ENCODE data around the gene RPP25.
A peak's percentile ranks its signal among the peaks of the same experiment; 100 is the strongest.
"Not testable (repeated sequence)": the region's sequence is repeated elsewhere in the genome, so short reads cannot be mapped to it uniquely, and the experiment has no call there.

Gene RPP25

GRCh38 chr15:74962219-74962618 lies 5.6 kb upstream of the RPP25 start:
- no peak for DNase-seq

- DNase-seq, result peak; percentile 21
Measured at GRCh38 chr15:74961616-74962015, 5.0 kb upstream of the RPP25 start.

DNA sequence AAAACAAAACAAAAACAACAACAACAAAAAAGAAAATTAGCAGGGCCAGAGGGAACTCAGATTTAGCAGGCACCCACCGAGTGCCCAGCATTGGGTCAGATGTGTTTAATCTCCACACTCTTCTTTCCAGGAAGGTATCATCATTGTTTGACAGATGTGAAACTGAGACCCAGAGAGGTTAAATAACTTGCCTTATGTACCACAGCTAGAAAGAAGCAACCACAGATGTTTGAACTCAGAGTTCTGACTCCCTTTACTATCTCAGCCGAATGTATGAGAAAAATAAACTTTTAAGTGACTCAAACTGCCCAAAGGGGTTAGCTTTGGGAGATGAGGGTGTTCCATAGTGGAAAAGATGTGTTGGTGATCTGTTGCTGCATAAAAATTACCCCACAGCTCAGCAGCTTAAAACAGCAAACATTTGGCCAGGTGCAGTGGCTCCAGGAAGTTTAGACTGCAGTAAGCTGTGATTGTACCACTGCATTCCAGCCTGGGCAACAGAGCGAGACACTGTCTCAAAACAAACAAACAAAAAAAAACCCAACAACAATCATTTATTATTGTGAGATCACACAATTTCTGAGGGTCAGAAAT lies 4.5 kb upstream of the RPP25 start:
- DNase-seq, result peak; percentile 19

DNA sequence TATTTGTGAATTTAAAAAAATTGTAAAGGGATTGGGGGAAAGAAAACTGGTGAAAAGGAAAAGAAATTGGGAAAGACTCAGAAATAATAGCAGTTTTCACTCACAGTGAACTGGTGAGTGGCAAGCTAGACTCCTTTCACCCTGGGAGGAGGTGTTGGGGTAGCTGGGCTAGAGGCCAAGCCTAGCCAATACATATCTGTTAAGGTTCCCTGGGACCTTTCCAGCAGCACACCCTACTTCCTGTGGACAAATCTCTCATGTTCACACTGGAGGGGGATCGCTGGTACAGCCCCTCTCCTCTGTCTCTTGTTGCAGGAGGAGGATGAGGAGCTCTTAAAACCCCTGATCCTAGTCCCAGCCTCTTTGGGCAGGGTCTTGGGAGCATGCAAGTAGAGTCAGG lies 3.7 kb upstream of the RPP25 start:
- DNase-seq, result peak; percentile 79

GRCh38 chr15:74959586-74959939 lies 3.0 kb upstream of the RPP25 start:
- no peak for DNase-seq

DNA sequence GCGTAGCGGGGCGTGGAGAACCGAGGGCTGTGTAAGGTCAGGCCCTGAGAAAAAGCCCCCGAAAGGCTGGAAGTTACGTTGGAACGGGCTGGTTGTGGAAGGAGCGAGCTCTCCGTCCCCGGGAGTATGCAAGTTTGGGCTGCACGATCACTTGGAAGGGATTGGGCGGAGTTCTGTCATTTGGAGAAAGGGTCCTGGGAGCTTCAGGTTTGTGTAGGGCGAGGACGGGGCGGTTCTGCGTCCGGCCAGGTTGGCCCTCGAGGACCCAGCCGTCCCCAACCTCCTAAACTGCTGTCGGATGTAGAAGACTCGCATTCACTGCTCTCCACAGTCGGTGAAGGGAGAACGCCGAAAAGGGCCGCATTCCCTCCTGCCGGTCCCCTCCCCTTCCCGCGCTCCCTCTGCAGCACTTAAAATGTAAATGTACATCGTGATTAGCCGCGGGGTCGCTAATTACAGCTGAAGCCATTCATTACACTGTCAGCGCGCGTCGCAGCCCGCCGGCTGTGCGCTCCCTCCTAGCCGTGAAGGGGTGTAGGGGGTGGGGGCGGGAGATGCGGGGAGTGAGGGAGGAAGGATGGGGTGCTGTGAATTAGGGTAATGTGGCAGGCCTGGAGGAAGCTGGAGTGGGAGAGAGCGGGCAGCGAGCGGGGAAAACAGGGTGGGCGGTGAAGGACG lies 2.5 kb upstream of the RPP25 start:
- DNase-seq, result peak; percentile 96

GRCh38 chr15:74958320-74958907 lies 1.8 kb upstream of the RPP25 start:
- DNase-seq, result peak; percentile 95

DNA sequence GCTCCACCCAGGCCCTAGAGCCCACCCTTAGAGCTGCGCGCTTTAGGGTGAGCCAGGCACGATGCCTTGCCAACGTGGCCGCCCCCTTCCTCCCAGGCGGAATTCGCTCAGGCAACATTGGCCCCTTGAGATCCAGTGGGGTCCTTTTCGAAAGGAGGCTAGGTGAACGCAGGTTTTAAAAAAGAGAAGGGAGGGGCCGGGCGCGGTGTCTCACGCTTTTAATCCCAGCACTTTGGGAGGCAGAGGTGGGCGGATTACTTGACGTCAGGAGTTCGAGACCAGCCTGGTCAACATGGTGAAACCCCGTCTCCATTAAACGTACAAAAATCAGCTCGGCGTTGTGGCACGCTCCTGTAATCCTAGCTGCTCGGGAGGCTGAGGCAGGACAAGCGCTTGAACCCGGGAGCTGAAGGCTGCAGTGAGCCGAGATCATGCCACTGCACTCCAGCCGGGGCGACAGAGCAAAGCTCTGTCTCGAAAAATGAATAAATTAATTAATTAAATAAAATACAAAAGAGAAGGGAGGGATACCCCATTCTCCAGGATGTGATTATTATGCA lies 984 bp upstream of the RPP25 start:
- DNase-seq, result peak; percentile 81

DNA sequence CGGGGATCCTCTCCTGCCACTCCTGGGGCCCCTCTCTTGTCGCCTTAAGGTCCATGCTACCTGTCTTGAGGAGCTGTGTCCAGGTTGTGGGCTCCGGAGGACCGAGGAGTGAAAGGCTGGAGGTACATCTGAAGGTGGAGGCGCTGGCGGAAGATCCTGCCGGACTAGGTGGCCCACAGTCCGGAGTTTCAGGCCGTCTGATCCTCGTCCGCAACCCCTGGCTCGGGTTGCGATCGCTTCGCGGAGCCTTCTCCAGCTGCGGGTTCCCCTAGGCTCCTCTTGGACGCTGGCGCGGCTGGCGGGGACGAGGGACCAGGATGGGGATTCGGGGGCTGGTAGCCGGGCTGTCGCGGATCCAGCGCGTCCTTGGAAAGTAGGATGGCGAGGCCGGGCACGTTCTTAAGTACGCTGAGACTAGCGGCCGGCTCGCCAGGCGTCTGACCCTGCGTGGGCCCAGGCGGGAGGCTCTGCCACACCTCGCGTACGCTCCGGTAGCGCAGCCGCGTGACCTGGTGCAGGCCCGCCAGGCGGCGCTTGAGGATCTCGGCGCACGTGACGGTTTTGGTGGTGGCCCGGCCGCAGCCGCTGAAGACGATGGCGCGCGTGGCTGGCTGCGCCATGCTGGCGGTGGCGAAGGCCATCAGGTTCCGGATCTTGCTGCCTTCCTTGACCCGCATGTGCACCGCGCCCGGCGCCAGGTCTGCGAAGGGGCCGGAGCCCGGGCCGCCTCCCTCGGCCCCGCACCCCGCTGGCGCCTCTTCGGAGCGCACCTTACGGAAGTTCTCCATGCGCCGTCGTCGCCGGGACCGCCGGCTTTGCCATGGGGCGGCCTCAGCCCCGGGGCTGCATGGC lies 550 bp downstream of the RPP25 start:
- peak; percentile 81 for DNase-seq

DNA sequence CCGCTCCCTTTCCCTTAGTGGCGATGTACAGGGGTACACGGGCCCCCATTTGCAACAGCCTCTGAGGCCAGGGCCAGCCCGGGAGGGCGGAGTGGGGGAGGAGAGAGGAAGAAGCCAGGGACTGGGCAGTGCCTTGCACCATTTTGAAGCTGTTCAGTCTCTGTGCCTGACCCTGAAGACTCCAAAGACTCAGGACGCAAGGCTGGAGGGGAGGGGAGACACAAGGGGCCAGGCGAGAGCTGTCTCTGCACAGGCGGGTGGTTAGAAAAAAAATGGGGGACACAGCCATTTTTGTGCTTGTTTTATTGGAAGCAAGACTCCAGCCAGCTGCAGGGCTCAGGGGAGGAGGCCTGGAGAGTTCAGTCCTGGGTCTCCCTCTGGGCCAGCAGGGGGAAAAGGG lies 1.6 kb downstream of the RPP25 start:
- peak; percentile 17 for DNase-seq

GRCh38 chr15:74954515-74954914 lies 2.1 kb downstream of the RPP25 start:
- peak; percentile 8 for DNase-seq

GRCh38 chr15:74951006-74951405 lies 5.6 kb downstream of the RPP25 start:
- DNase-seq, result peak; percentile 60

DNA sequence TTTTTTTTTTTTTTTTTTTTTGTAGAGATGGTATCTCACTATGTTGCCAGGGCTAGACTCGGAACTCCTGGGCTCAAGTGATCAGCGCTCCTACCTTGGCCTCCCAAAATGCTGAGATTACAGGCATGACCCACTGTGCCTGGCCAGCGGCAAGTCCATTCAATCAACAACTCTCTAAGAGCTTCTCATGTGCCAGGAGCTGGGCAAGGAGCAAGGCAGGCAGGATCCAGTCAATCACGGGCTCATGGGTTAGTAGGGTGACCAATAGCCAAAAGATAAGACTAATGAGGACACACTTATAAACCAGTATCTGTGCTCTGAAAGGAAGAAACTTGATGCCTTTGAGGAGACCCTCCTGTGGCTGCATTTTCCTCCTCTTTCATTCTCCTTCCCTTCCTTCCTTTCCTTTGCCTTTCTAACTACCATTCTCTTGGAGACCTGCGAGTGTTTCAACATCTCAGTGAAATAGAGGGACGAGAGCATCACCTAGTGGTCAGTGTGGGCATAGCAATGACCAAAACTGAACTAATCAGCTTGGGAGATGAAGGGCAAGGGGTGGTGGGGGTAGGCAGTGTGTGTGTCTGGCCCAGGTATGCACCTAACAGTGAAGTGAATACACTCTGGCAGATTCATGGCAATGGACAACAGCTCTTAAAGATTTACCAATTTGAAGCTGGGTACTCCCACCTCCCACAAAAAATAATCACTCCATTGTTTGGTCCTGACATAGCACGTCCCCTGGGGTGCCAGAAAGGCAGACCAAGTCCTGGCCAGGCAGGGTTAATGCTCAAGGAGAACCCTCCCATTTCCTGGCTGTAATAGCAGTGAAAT lies 6.3 kb downstream of the RPP25 start:
- DNase-seq, result peak; percentile 78

GRCh38 chr15:74937590-74938371 lies 18.8 kb downstream of the RPP25 start, which contains the start of gene COX5A:
Gene COX5A, minus strand, starts transcription at chr15:74938073. Its CDS starts 59 bp downstream, at chr15:74938014.
- peak; percentile 95 for DNase-seq

DNA sequence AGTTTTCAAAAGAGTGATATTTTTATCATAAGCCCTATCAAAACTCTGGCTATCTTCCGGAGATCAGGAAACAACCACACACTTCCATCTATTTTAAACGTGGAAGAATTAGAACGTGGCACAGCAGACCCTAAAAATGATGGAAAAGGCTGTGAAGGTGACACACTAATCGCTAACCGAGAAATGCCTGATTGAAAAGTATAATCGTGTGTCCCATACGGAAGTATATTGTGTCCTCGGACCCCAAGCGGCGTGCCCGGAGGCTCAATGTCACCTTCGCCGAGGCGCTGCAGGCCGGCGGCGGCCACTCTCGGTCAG lies 19.3 kb downstream of the RPP25 start:
- peak; percentile 61 for DNase-seq

DNA sequence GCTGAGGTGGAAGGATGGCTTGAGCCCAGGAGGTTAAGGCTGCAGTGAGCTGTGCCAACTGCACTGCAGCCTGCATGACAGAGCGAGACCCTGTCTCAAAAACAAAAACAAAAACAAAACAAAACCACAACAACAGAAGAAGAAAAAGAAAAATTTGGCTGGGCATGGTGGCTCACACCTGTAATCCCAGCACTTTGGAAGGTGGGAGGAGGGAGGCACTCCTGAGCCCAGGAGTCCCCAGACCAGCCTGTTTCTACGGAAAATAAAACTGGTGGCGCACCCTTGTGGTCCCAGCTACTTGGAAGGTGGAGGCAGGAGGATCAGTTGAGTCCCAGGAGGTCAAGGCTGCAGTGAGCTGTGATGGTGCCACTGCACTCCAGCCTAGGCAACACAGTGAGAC lies 21.4 kb downstream of the RPP25 start:
- peak; percentile 36 for DNase-seq

- DNase-seq, result no peak
Measured at GRCh38 chr15:74933573-74933972, 23.0 kb downstream of the RPP25 start.

DNA sequence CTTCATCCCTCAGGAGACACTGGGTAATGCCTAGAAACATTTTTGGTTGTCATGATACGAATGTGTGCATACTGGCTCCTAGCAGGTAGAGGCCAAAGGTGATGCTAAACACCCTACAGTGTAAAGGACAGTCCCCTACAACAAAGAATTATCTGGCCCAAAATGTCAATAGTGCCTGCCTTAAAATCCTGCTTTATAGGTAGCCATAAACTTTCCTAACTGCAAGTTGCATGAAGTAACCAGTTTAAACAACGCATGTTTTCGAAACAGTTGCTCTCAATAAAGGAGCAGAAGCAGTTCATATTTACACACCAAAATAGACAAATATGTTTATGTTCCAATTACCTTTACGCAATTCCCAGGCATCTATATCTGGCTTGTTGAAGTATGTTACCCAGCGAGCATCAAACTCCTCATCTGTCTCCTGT lies 27.8 kb downstream of the RPP25 start:
- no peak for DNase-seq

- DNase-seq, result no peak
Measured at GRCh38 chr15:74924525-74924924, 32.0 kb downstream of the RPP25 start.

GRCh38 chr15:74920456-74920855 lies 36.1 kb downstream of the RPP25 start:
- DNase-seq, result no peak

DNA sequence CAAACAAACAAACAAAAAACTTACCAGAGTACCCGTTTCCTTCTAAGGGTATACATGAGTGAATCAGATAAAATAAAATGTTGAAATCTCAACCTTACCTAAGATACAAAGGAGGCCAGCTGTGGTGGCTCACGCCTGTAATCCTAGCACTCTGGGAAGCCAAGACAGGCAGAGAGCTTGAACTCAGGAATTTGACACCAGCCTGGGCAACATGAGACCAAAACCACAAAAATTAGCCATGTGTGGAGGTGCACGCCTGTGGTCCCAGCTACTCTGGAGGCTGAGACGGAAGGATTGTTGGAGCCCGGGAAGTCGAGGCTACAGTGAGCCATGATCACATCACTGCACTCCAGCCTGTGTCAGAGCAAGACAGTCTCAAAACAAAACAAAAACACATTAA lies 38.9 kb downstream of the RPP25 start:
- DNase-seq, result no peak

DNA sequence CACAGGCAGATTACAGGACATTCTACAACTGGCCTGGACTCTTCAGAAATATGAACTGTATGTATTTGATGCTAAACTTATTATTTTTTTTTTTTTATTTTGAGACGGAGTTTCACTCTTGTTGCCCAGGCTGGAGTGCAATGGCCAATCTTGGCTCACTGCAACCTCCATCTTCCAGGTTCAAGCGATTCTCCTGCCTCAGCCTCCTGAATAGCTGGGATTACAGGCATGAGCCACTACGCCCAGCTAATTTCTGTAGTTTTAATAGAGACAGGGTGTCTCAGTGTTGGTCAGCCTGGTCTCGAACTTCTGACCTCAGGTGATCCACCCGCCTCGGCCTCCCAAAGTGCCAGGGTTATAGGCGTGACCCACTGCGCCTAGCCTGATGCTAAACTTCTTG lies 42.8 kb downstream of the RPP25 start:
- DNase-seq, result not testable (repeated sequence)
